Measurements from ENCODE around the gene CTR9.

GRCh38 chr11:10778217-10778970 lies 27.3 kb downstream of the CTR9 start:
- TF ChIP-seq CTCF (IDR thresholded peaks at IDR 0.05; ENCODE audit: low read length) (no peak), EZH2 (IDR thresholded peaks at IDR 0.05; ENCODE audit: borderline replicate concordance, low read length) (no peak)

Measured in OCI-LY1 (cell line).